Hepatocyte (in vitro differentiated cells): ENCODE data around the gene THSD4. TPM values are rescaled to one million over a fixed set of nuclear protein-coding genes. Genes with fewer than 3 reads are reported as not detected.

ENCODE experiments used
- DNase-seq: peaks from one replicate; pipeline ENCODE4 v3.0.0-alpha.2; 2016; ENCODE audit warnings: low spot score
- H2AFZ ChIP-seq: fragments of 200-600 bp; sonication (generic); 2 replicates; pipeline ENCODE4 v1.6.0; 2016; ENCODE audit warnings: antibody characterized with exemption, mild to moderate bottlenecking
- H3K27ac ChIP-seq: fragments of 200-600 bp; sonication (generic); 2 replicates; pipeline ENCODE4 v1.5.1; 2016; ENCODE audit warnings: mild to moderate bottlenecking
- H3K27me3 ChIP-seq: fragments of 200-600 bp; sonication (generic); 2 replicates; pipeline ENCODE4 v1.6.1; 2016
- H3K36me3 ChIP-seq: fragments of 200-600 bp; sonication (generic); replicated peaks from 2 replicates; pipeline ENCODE4 v1.5.1; 2016; ENCODE audit warnings: low read depth; ENCODE audit not compliant: insufficient read depth
- H3K4me1 ChIP-seq: fragments of 200-600 bp; sonication (generic); 2 replicates; pipeline ENCODE4 v1.5.1; 2016; ENCODE audit warnings: mild to moderate bottlenecking, moderate library complexity; ENCODE audit not compliant: insufficient read depth
- H3K4me2 ChIP-seq: fragments of 200-600 bp; sonication (generic); 2 replicates; pipeline ENCODE4 v1.6.0; 2016
- H3K4me3 ChIP-seq: fragments of 200-600 bp; sonication (generic); 2 replicates; pipeline ENCODE4 v1.5.1; 2016; ENCODE audit warnings: mild to moderate bottlenecking
- H3K79me2 ChIP-seq: fragments of 200-600 bp; sonication (generic); 2 replicates; pipeline ENCODE4 v1.6.0; 2017; ENCODE audit warnings: mild to moderate bottlenecking
- H3K9me2 ChIP-seq: fragments of 200-600 bp; sonication (generic); replicated peaks from 2 replicates; pipeline ENCODE4 v1.6.0; 2017; ENCODE audit warnings: mild to moderate bottlenecking; ENCODE audit not compliant: insufficient read depth
- H3K9me3 ChIP-seq: fragments of 200-600 bp; sonication (generic); 2 replicates; pipeline ENCODE4 v1.5.1; 2016; ENCODE audit warnings: low read depth, mild to moderate bottlenecking
- H4K20me1 ChIP-seq: fragments of 200-600 bp; sonication (generic); 2 replicates; pipeline ENCODE4 v1.6.0; 2016; ENCODE audit warnings: mild to moderate bottlenecking; ENCODE audit not compliant: insufficient read depth, poor library complexity, severe bottlenecking
- CTCF ChIP-seq: fragments of 200-600 bp; sonication (generic); IDR thresholded peaks from 2 replicates; pipeline ENCODE4 v1.5.1; 2016; ENCODE audit warnings: antibody characterized with exemption, mild to moderate bottlenecking; ENCODE audit not compliant: poor library complexity
- EZH2 ChIP-seq: fragments of 200-600 bp; sonication (generic); IDR thresholded peaks from 2 replicates; pipeline ENCODE4 v1.6.1; 2016; ENCODE audit warnings: antibody characterized with exemption, mild to moderate bottlenecking, borderline replicate concordance
- EZH2phosphoT487 ChIP-seq: fragments of 200-600 bp; sonication (generic); IDR thresholded peaks from one replicate; pipeline ENCODE4 v1.6.1; 2018; ENCODE audit warnings: antibody characterized with exemption, mild to moderate bottlenecking, low read depth, moderate library complexity; ENCODE audit not compliant: unreplicated experiment, severe bottlenecking
- WGBS: methylation state at CpG from one replicate; pipeline ENCODE4 v1.1.6; 2016; ENCODE audit warnings: low lambda C conversion rate; ENCODE audit errors: missing lambda C conversion rate; 5-methylcytosine and 5-hydroxymethylcytosine counted together
- polyA plus RNA-seq: library from polyadenylated mRNA; unstranded; fragments of >200 nt; fragmentation: Nextera tagmentation; extraction: Ambion mirVana; gene quantifications from 2 replicates; pipeline ENCODE4 v1.2.1, GENCODE V29; 2016
- total RNA-seq: library from RNA; depleted of rRNA; stranded (reverse); fragments of >200 nt; gene quantifications from 2 replicates; pipeline ENCODE4 v1.2.3, GENCODE V29; 2014

Gene THSD4
- total and polyA plus RNA-seq, 2 experiments from 2014 or later: 4.3 to 7.0 TPM

- Histone ChIP-seq H3K4me3 (no peak overlapping the region), H3K36me3 (no peaks in the 10 kb centered on the region), H3K4me1 (peaks cover 12% of the 10 kb centered on the region), H2AFZ (no peak overlapping the region), H4K20me1 (no peaks in the 10 kb centered on the region), H3K9me3 (no peaks in the 10 kb centered on the region), H3K79me2 (no peaks in the 10 kb centered on the region), H3K27ac (no peak overlapping the region), H3K4me2 (peak overlapping the region; percentile 35), H3K27me3 (peaks cover 4% of the 10 kb centered on the region), H3K9me2 (no peaks in the 10 kb centered on the region)
- DNase-seq: no peak
- WGBS: 56% methylated on average over 5 of the region's 5 CpGs
- TF ChIP-seq EZH2: no peak
- TF ChIP-seq CTCF: no peak
- TF ChIP-seq EZH2phosphoT487: no peak
Observed at GRCh38 chr15:71549697-71550096, 434.4 kb downstream of the THSD4 start.

- H2AFZ ChIP-seq: no peak overlapping the region
- H3K27me3 ChIP-seq: peaks cover 4% of the 10 kb centered on the region
- H3K9me2 ChIP-seq: no peaks in the 10 kb centered on the region
- WGBS: 85% methylated on average over 5 of the region's 5 CpGs
- H3K36me3 ChIP-seq: no peaks in the 10 kb centered on the region
- H3K4me1 ChIP-seq: peaks cover 12% of the 10 kb centered on the region
- no peaks in the 10 kb centered on the region for H3K79me2 ChIP-seq
- H4K20me1 ChIP-seq: no peaks in the 10 kb centered on the region
- no peak overlapping the region for H3K4me2 ChIP-seq
- DNase-seq: no peak
- H3K27ac ChIP-seq: no peak overlapping the region
- H3K9me3 ChIP-seq: no peaks in the 10 kb centered on the region
- TF ChIP-seq EZH2phosphoT487 (no peak), EZH2 (no peak), CTCF (no peak)
- H3K4me3 ChIP-seq: no peak overlapping the region
Observed at GRCh38 chr15:71551566-71551965, 436.3 kb downstream of the THSD4 start.

GRCh38 chr15:71559098-71559497, 443.8 kb downstream of the THSD4 start:
- DNase-seq: no peak
- WGBS: 87% methylated on average over 3 of the region's 3 CpGs
- H3K9me2 ChIP-seq: no peaks in the 10 kb centered on the region
- no peaks in the 10 kb centered on the region for H4K20me1 ChIP-seq
- H3K27ac ChIP-seq: no peak overlapping the region
- no peak overlapping the region for H3K4me3 ChIP-seq
- H3K36me3 ChIP-seq: no peaks in the 10 kb centered on the region
- no peaks in the 10 kb centered on the region for H3K27me3 ChIP-seq
- TF ChIP-seq CTCF: no peak
- TF ChIP-seq EZH2phosphoT487: no peak
- no peak for TF ChIP-seq EZH2
- no peak overlapping the region for H3K4me2 ChIP-seq
- peaks cover 4% of the 10 kb centered on the region for H3K9me3 ChIP-seq
- no peaks in the 10 kb centered on the region for H3K79me2 ChIP-seq
- H3K4me1 ChIP-seq: no peaks in the 10 kb centered on the region
- H2AFZ ChIP-seq: no peak overlapping the region

DNA sequence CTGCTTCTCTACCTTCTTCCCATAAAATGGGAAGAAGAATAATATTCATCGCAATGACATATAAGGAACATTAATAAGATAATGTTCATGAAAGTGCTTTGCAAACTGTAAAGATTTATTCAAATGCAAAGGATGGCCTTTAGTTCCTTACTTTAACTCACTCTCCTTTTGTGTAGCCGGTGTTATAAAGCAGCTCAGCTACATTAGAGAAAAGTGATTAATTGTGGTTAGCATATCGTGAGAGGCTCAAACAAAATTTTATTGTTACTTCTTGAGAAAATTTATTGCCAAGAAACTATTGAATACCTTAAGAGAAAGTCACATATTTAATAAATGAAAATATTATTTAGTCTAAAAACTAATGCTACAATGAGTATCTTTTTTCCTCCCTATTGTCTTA, 444.3 kb downstream of the THSD4 start:
- TF ChIP-seq EZH2phosphoT487: no peak
- no peak for TF ChIP-seq CTCF
- no peak for TF ChIP-seq EZH2
- H3K36me3 ChIP-seq: no peaks in the 10 kb centered on the region
- H3K4me1 ChIP-seq: no peaks in the 10 kb centered on the region
- H3K9me2 ChIP-seq: no peaks in the 10 kb centered on the region
- H3K9me3 ChIP-seq: peaks cover 4% of the 10 kb centered on the region
- no peak for DNase-seq
- no peaks in the 10 kb centered on the region for H3K79me2 ChIP-seq
- H3K4me2 ChIP-seq: no peak overlapping the region
- H3K4me3 ChIP-seq: no peak overlapping the region
- no peaks in the 10 kb centered on the region for H3K27me3 ChIP-seq
- 64% methylated on average over 3 of the region's 3 CpGs for WGBS
- no peak overlapping the region for H2AFZ ChIP-seq
- no peak overlapping the region for H3K27ac ChIP-seq
- H4K20me1 ChIP-seq: no peaks in the 10 kb centered on the region
